ENCODE results near the gene UBALD1. TPM values are rescaled to one million over a fixed set of nuclear protein-coding genes. Genes with fewer than 3 reads are reported as not detected.

Gene UBALD1
- total and polyA plus RNA-seq, 9 of the 15 experiments (the other 6 are each of a cell fraction or from before 2014, with no cell fraction given), result 1.3 to 38.0 (median 6.2) TPM; not detected in 2

- Histone ChIP-seq H3K27me3 (ENCODE audit: control insufficient read depth in 2 of 2, insufficient read depth in 2 of 2, low read length in 2 of 2) (no peaks in the 10 kb centered on the region), H3K36me3 (ENCODE audit: control insufficient read depth, insufficient read depth, low read length) (peaks cover 72% of the 10 kb centered on the region; the same call in 2 of the 3 replicates), H2AFZ (ENCODE audit: low read depth, low read length) (no peak overlapping the region), H3K9ac (ENCODE audit: insufficient read depth in 1 of 2, low read depth in 2 of 2, low read length in 2 of 2) (peak overlapping the region in 1 of 2 experiments; percentile 26; a peak in 1 of 4 replicates), H3K27ac (ENCODE audit: extremely low read depth, low read depth, low read length) (no peak overlapping the region), H3K4me1 (replicated peaks in 1 of 2; ENCODE audit: control insufficient read depth in 2 of 2, insufficient read depth in 2 of 2, low read length in 2 of 2) (peaks cover 0 to 24% of the 10 kb centered on the region in 2 experiments; a peak in 2 of 5 replicates), H3K79me2 (ENCODE audit: control insufficient read depth, insufficient read depth, low read length) (peaks cover 3% of the 10 kb centered on the region; the same call in 1 of the 3 replicates), H3K9me3 (replicated peaks; ENCODE audit: control insufficient read depth, insufficient read depth, low read depth, low read length) (no peaks in the 10 kb centered on the region), H3K9me1 (ENCODE audit: control insufficient read depth, insufficient read depth, low read length) (no peaks in the 10 kb centered on the region), H3K4me2 (ENCODE audit: insufficient read depth, low read length) (no peak overlapping the region), H3K4me3 (no peak overlapping the region), H4K20me1 (replicated peaks; ENCODE audit: control insufficient read depth, insufficient read depth, low read length) (no peaks in the 10 kb centered on the region)
- TF ChIP-seq NFIC (IDR thresholded peaks at IDR 0.05) (peak; percentile 86), HSF4 (CRISPR knock-in tag; IDR thresholded peaks at IDR 0.05; ENCODE audit: borderline replicate concordance) (no peak)
- intact Hi-C loops (cut with micrococcal nuclease), result no loop called here
- no peak for ATAC-seq
- no TSS peak for BruUV-seq (replicated peaks)
- DNase-seq (ENCODE audit: extremely low read depth in 1 of 4, low spot score in 3 of 4), result no peak
- FAIRE-seq, result no peak
- CTCF ChIA-PET (ENCODE audit: low intra/inter-chr PET ratio), result no interaction called here
- WGBS (ENCODE audit: insufficient coverage, low coverage, missing lambda C conversion rate), result 98% methylated on average over 10 of the region's 12 CpGs
- in situ Hi-C loops (cut with MboI), result no loop called here
- POLR2A ChIA-PET, result no interaction called here
These were observed 40.4 kb upstream of the UBALD1 start for GRCh38 chr16:4654964-4655590.

- no peaks in the 10 kb centered on the region for H3K9me3 ChIP-seq (replicated peaks; ENCODE audit: control insufficient read depth, insufficient read depth, low read depth, low read length)
- H3K36me3 ChIP-seq (ENCODE audit: control insufficient read depth, insufficient read depth, low read length), result peaks cover 71% of the 10 kb centered on the region; the same call in 2 of the 3 replicates
- ChIA-PET POLR2A (interaction anchor here (1.0 kb wide), 1 partner anchor 16 kb away, joined by 3 read pairs; no protein-coding TSS in a partner anchor), CTCF (ENCODE audit: low intra/inter-chr PET ratio) (no interaction called here)
- no peak overlapping the region for H3K27ac ChIP-seq (ENCODE audit: extremely low read depth, low read depth, low read length)
- FAIRE-seq (no peak), ATAC-seq (no peak), DNase-seq (ENCODE audit: extremely low read depth in 1 of 4, low spot score in 3 of 4) (no peak)
- H3K4me1 ChIP-seq (replicated peaks in 1 of 2; ENCODE audit: control insufficient read depth in 2 of 2, insufficient read depth in 2 of 2, low read length in 2 of 2), result peaks cover 0 to 23% of the 10 kb centered on the region in 2 experiments; a peak in 3 of 5 replicates
- H3K4me3 ChIP-seq, result no peak overlapping the region
- peaks cover 9% of the 10 kb centered on the region; the same call in 2 of the 3 replicates for H3K79me2 ChIP-seq (ENCODE audit: control insufficient read depth, insufficient read depth, low read length)
- H3K4me2 ChIP-seq (ENCODE audit: insufficient read depth, low read length), result no peak overlapping the region
- H2AFZ ChIP-seq (ENCODE audit: low read depth, low read length), result no peak overlapping the region
- WGBS (ENCODE audit: insufficient coverage, low coverage, missing lambda C conversion rate), result 92% methylated on average over 14 of the region's 16 CpGs
- intact Hi-C loops (cut with micrococcal nuclease) (no loop called here), in situ Hi-C loops (cut with MboI) (no loop called here)
- no peaks in the 10 kb centered on the region for H3K27me3 ChIP-seq (ENCODE audit: control insufficient read depth in 2 of 2, insufficient read depth in 2 of 2, low read length in 2 of 2)
- H3K9me1 ChIP-seq (ENCODE audit: control insufficient read depth, insufficient read depth, low read length), result no peaks in the 10 kb centered on the region
- no peaks in the 10 kb centered on the region for H4K20me1 ChIP-seq (replicated peaks; ENCODE audit: control insufficient read depth, insufficient read depth, low read length)
- no peak for TF ChIP-seq ZNF316 (IDR thresholded peaks at IDR 0.05)
- TF ChIP-seq ZNF699 (CRISPR knock-in tag; IDR thresholded peaks at IDR 0.05; ENCODE audit: insufficient replicate concordance), result no peak
- no peak for TF ChIP-seq SMARCC2 (IDR thresholded peaks at IDR 0.05; ENCODE audit: low read depth)
- no TSS peak for BruUV-seq (replicated peaks)
- H3K9ac ChIP-seq (ENCODE audit: insufficient read depth in 1 of 2, low read depth in 2 of 2, low read length in 2 of 2), result peak overlapping the region in 1 of 2 experiments; percentile 74; a peak in 1 of 4 replicates
These were observed 39.6 kb upstream of the UBALD1 start for GRCh38 chr16:4654011-4654963.
